K562 treated with DMSO at 1 percent for 4 hours (cell line): ENCODE results near the gene KCNE4. TPM values are rescaled to one million over a fixed set of nuclear protein-coding genes. Genes with fewer than 3 reads are reported as not detected.

ENCODE experiments used
- total RNA-seq: library from RNA; unstranded; fragments of 300-600 nt; gene quantifications from 2 replicates; pipeline ENCODE4 v1.2.3, GENCODE V29; 2022; ENCODE audit not compliant: insufficient read depth

Gene KCNE4, protein sequence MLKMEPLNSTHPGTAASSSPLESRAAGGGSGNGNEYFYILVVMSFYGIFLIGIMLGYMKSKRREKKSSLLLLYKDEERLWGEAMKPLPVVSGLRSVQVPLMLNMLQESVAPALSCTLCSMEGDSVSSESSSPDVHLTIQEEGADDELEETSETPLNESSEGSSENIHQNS
- not detected in 2 replicates for total RNA-seq

DNA sequence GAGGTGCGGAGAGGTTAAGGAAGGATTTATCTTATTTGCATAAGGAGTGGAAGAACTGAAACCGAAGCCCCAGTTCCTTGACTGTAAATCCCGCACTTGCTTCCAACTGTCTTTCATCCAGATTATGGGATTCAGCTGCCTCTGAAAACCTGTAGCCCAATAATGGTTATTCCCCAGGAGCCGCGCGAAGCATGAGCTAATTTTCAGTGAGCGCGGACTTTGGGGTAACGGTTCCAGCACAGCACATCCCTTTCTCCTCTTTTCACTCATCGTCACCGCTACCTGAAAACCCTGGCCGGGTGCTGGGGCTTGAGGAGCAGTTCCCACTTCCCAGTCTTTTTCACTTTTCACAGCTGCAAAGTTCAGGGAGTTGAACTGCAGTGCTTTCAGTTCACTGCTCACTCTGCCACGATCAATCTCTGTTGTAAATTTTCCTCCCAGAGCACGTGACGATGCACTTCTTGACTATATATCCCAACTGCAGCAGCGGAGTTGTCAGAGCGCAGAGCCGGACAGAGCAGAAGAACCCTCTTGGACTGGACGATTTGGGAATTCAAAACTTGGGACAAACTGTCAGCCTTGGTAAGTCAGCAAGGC is at the start of gene KCNE4:
Gene KCNE4 (plus strand): TSS at position 498 of the 597 bp plus-strand sequence. CDS start 641 bp downstream, outside the sequence.

Other genes with a start within 250 kb of the KCNE4 start
- 35.2 and 41.1 TPM in 2 replicates for gene ACSL3, start 191.2 kb upstream of the KCNE4 start, total RNA-seq